OCI-LY7 (cell line): ENCODE measurements around the gene TBC1D8.

Experiments used
- CTCF ChIP-seq: fragments of 200-600 bp; sonication (generic); conservative IDR thresholded peaks from 2 replicates; pipeline ENCODE4 v1.5.1; 2014; ENCODE audit warnings: mild to moderate bottlenecking, antibody characterized with exemption, low read length, moderate library complexity, mixed read lengths
- EZH2phosphoT487 ChIP-seq: fragments of 200-600 bp; sonication (generic); IDR thresholded peaks from 2 replicates; pipeline ENCODE4 v1.6.1; 2018; ENCODE audit warnings: low read depth, borderline replicate concordance, mild to moderate bottlenecking, mixed run types, antibody characterized with exemption, low read length, moderate library complexity, mixed read lengths

- TF ChIP-seq CTCF (no peak), EZH2phosphoT487 (no peak)
These were observed 23.7 kb downstream of the TBC1D8 start for GRCh38 chr2:101127319-101128056.
